Raji (cell line): ENCODE measurements around the gene RTN1.

Experiments used
- POLR2A ChIP-seq: IDR thresholded peaks from 2 replicates; pipeline ENCODE4 v1.6.1; 2011; ENCODE audit warnings: low read depth, low read length, control low read depth; ENCODE audit not compliant: insufficient read depth

Gene RTN1

GRCh38 chr14:59777006-59777579 is 93.5 kb downstream of the RTN1 start:
- TF ChIP-seq POLR2A: no peak

GRCh38 chr14:59776468-59776867 is 94.1 kb downstream of the RTN1 start:
- TF ChIP-seq POLR2A: no peak

- TF ChIP-seq POLR2A: no peak
These were observed 98.3 kb downstream of the RTN1 start for GRCh38 chr14:59772233-59772632.

- no peak for TF ChIP-seq POLR2A
These were observed 99.0 kb downstream of the RTN1 start for GRCh38 chr14:59771577-59771976.

- TF ChIP-seq POLR2A: no peak
These were observed 101.0 kb downstream of the RTN1 start for GRCh38 chr14:59769586-59769985.

- no peak for TF ChIP-seq POLR2A
These were observed 101.7 kb downstream of the RTN1 start for GRCh38 chr14:59768855-59769375.

- TF ChIP-seq POLR2A: no peak
These were observed 108.7 kb downstream of the RTN1 start for GRCh38 chr14:59761851-59762250.

- no peak for TF ChIP-seq POLR2A
These were observed 115.0 kb downstream of the RTN1 start for GRCh38 chr14:59755409-59756135.

- no peak for TF ChIP-seq POLR2A
These were observed 116.3 kb downstream of the RTN1 start for GRCh38 chr14:59754256-59754655.

- TF ChIP-seq POLR2A: no peak
These were observed 117.1 kb downstream of the RTN1 start for GRCh38 chr14:59753512-59753911.

GRCh38 chr14:59751578-59751977 is 119.0 kb downstream of the RTN1 start:
- no peak for TF ChIP-seq POLR2A

GRCh38 chr14:59739794-59740193 is 130.8 kb downstream of the RTN1 start:
- no peak for TF ChIP-seq POLR2A

GRCh38 chr14:59728304-59728703 is 142.3 kb downstream of the RTN1 start:
- no peak for TF ChIP-seq POLR2A

- TF ChIP-seq POLR2A: no peak
These were observed 143.4 kb downstream of the RTN1 start for GRCh38 chr14:59727073-59727661.

GRCh38 chr14:59711080-59711479 is 159.5 kb downstream of the RTN1 start:
- no peak for TF ChIP-seq POLR2A
